SU-DHL-6 (cell line): ENCODE results near the gene RBBP5.

Source experiments
- H2AFZ ChIP-seq: fragments of 200-600 bp; sonication (generic); 2 replicates; pipeline ENCODE4 v1.6.1; 2014; ENCODE audit warnings: low read depth, mild to moderate bottlenecking, moderate library complexity, mixed read lengths, antibody characterized with exemption, low read length; ENCODE audit not compliant: severe bottlenecking
- H3F3A ChIP-seq: fragments of 200-600 bp; shearing (Covaris generic); 2 replicates; pipeline ENCODE4 v1.6.0; 2016; ENCODE audit warnings: antibody characterized with exemption, mild to moderate bottlenecking; ENCODE audit not compliant: insufficient read depth
- H3K27ac ChIP-seq: fragments of 200-600 bp; sonication (generic); 2 replicates; pipeline ENCODE4 v1.5.1; 2016; ENCODE audit warnings: low read depth, mild to moderate bottlenecking, low read length, moderate library complexity, mixed read lengths
- H3K27me3 ChIP-seq: fragments of 200-600 bp; sonication (generic), shearing (Covaris generic); 2 replicates; pipeline ENCODE4 v1.6.0; 2014; ENCODE audit warnings: mild to moderate bottlenecking, low read length
- H3K36me3 ChIP-seq: fragments of 200-600 bp; sonication (generic); 2 replicates; pipeline ENCODE4 v1.6.1; 2014; ENCODE audit warnings: mild to moderate bottlenecking, low read length, mixed read lengths
- H3K4me2 ChIP-seq: fragments of 300-600, 200-600 bp; shearing (Covaris generic), sonication (generic); 2 replicates; pipeline ENCODE4 v1.6.0; 2014; ENCODE audit warnings: low read length, low read depth, mild to moderate bottlenecking; ENCODE audit not compliant: poor library complexity, severe bottlenecking
- H3K4me3 ChIP-seq: fragments of 200-600 bp; sonication (generic); 2 replicates; pipeline ENCODE4 v1.5.1; 2014; ENCODE audit warnings: antibody characterized with exemption, low read length, mild to moderate bottlenecking, mixed read lengths; ENCODE audit not compliant: insufficient read depth, poor library complexity, severe bottlenecking
- H3K79me2 ChIP-seq: fragments of 200-600 bp; sonication (generic); 2 replicates; pipeline ENCODE4 v1.6.1; 2014; ENCODE audit warnings: mild to moderate bottlenecking, low read length, moderate library complexity; ENCODE audit not compliant: insufficient read depth
- H3K9ac ChIP-seq: fragments of 200-600 bp; sonication (generic); 2 replicates; pipeline ENCODE4 v1.7.0; 2014; ENCODE audit warnings: mild to moderate bottlenecking, low read length
- H3K9me2 ChIP-seq: fragments of 200-600 bp; sonication (generic); replicated peaks from 2 replicates; pipeline ENCODE4 v1.6.1; 2014; ENCODE audit warnings: low read length; ENCODE audit not compliant: insufficient read depth
- H3K9me3 ChIP-seq: fragments of 200-600 bp; sonication (generic); 2 replicates; pipeline ENCODE4 v1.6.1; 2014; ENCODE audit warnings: low read length, mixed read lengths; ENCODE audit not compliant: insufficient read depth
- H4K20me1 ChIP-seq: fragments of 200-600 bp; sonication (generic); 2 replicates; pipeline ENCODE4 v1.6.1; 2014; ENCODE audit warnings: low read depth, mild to moderate bottlenecking, antibody characterized with exemption, low read length, moderate library complexity, mixed read lengths
- CTCF ChIP-seq: fragments of 200-600 bp; sonication (generic); IDR thresholded peaks from one replicate; pipeline ENCODE4 v1.5.1; 2017; ENCODE audit warnings: antibody characterized with exemption, mild to moderate bottlenecking, low read length, moderate library complexity; ENCODE audit not compliant: insufficient read depth, poor library complexity, severe bottlenecking
- EZH2phosphoT487 ChIP-seq: fragments of 200-600 bp; sonication (generic), shearing (Covaris generic); conservative IDR thresholded peaks from 2 replicates; pipeline ENCODE4 v1.6.1; 2018; ENCODE audit warnings: mild to moderate bottlenecking, antibody characterized with exemption, low read length, moderate library complexity, mixed read lengths

RBBP5 gene

GRCh38 chr1:205047764-205048231, 74.0 kb downstream of the RBBP5 start:
- no peak overlapping the region for H3K4me2 ChIP-seq
- no peaks in the 10 kb centered on the region for H3K27me3 ChIP-seq
- H3K27ac ChIP-seq, result no peak overlapping the region
- no peaks in the 10 kb centered on the region for H3K9me3 ChIP-seq
- no peak for TF ChIP-seq CTCF
- no peak for TF ChIP-seq EZH2phosphoT487
- H2AFZ ChIP-seq, result no peak overlapping the region
- no peak overlapping the region for H3K9ac ChIP-seq
- H3K36me3 ChIP-seq, result no peaks in the 10 kb centered on the region
- no peaks in the 10 kb centered on the region for H3F3A ChIP-seq
- no peaks in the 10 kb centered on the region for H3K79me2 ChIP-seq
- H3K9me2 ChIP-seq, result no peaks in the 10 kb centered on the region
- no peaks in the 10 kb centered on the region for H4K20me1 ChIP-seq
- no peak overlapping the region for H3K4me3 ChIP-seq

- Histone ChIP-seq H3K27me3 (no peaks in the 10 kb centered on the region), H2AFZ (no peak overlapping the region)
These were observed 74.9 kb downstream of the RBBP5 start for GRCh38 chr1:205046870-205047269.

GRCh38 chr1:205045146-205045545, 76.6 kb downstream of the RBBP5 start:
- H3F3A ChIP-seq, result no peaks in the 10 kb centered on the region
- H2AFZ ChIP-seq, result no peak overlapping the region
- TF ChIP-seq CTCF (no peak), EZH2phosphoT487 (no peak)
- no peak overlapping the region for H3K4me3 ChIP-seq
- H4K20me1 ChIP-seq, result no peaks in the 10 kb centered on the region
- no peaks in the 10 kb centered on the region for H3K27me3 ChIP-seq
- H3K27ac ChIP-seq, result no peak overlapping the region
- H3K36me3 ChIP-seq, result no peaks in the 10 kb centered on the region
- no peaks in the 10 kb centered on the region for H3K79me2 ChIP-seq
- H3K9me3 ChIP-seq, result no peaks in the 10 kb centered on the region
- H3K4me2 ChIP-seq, result no peak overlapping the region
- no peaks in the 10 kb centered on the region for H3K9me2 ChIP-seq
- H3K9ac ChIP-seq, result no peak overlapping the region

More at GRCh38 chr1:205046870-205047269, 74.9 kb downstream of the RBBP5 start:
- no peaks in the 10 kb centered on the region for H3K9me3 ChIP-seq
- no peaks in the 10 kb centered on the region for H3K79me2 ChIP-seq
- no peaks in the 10 kb centered on the region for H3F3A ChIP-seq
- H3K27ac ChIP-seq, result no peak overlapping the region
- no peak overlapping the region for H3K4me3 ChIP-seq
- no peak overlapping the region for H3K9ac ChIP-seq
- no peaks in the 10 kb centered on the region for H3K36me3 ChIP-seq
- H4K20me1 ChIP-seq, result no peaks in the 10 kb centered on the region
- TF ChIP-seq EZH2phosphoT487 (no peak), CTCF (no peak)
- H3K4me2 ChIP-seq, result no peak overlapping the region
- H3K9me2 ChIP-seq, result no peaks in the 10 kb centered on the region
